Prostate gland (tissue), 2 donors: ENCODE results near the gene FBXO48. TPM values are rescaled to one million over a fixed set of nuclear protein-coding genes. Genes with fewer than 3 reads are reported as not detected.
A peak's percentile ranks its signal among the peaks of the same experiment; 100 is the strongest.

ENCODE experiments used
- DNase-seq: peaks from one replicate; pipeline ENCODE4 v3.0.0-alpha.2; 2019; ENCODE audit warnings: low spot score
- H3K27ac ChIP-seq, 2 donors: fragments of 200-600 bp; sonication (generic); 2 replicates each; pipeline ENCODE4 v1.5.1; 2017 to 2019
- H3K27me3 ChIP-seq: fragments of 200-600 bp; sonication (generic); replicated peaks from 2 replicates; pipeline ENCODE4 v1.5.1; 2019; ENCODE audit not compliant: insufficient read depth
- H3K36me3 ChIP-seq, 2 donors: fragments of 200-600 bp; sonication (generic); 1 replicate in 1 of 2; 2 replicates in 1 of 2; pipeline versions ENCODE4 v1.5.1 to v1.8.1; 2017 to 2019
- H3K4me1 ChIP-seq: fragments of 200-600 bp; sonication (generic); replicated peaks from 2 replicates; pipeline ENCODE4 v1.5.1; 2019
- H3K4me3 ChIP-seq, 2 donors: fragments of 200-600 bp; sonication (generic); 2 replicates each; pipeline ENCODE4 v1.5.1; 2017 to 2019
- H3K9me3 ChIP-seq: fragments of 200-600 bp; sonication (generic); 2 replicates; pipeline ENCODE4 v1.5.1; 2017
- CTCF ChIP-seq, 4 experiments: fragments of 200-600 bp in 2 of 4; fragments of 450-650 bp in 2 of 4; sonication (generic) in 2 of 4; IDR thresholded peaks; 1 replicate in 3 of 4; 2 replicates in 1 of 4; pipeline ENCODE4 v1.5.1; 2016 to 2019; ENCODE audit warnings: antibody characterized with exemption in 4 of 4, mild to moderate bottlenecking in 2 of 4, moderate library complexity in 2 of 4
- POLR2A ChIP-seq: fragments of 450-650 bp; IDR thresholded peaks from one replicate; pipeline ENCODE4 v1.6.1; 2016; ENCODE audit warnings: antibody characterized with exemption, mild to moderate bottlenecking
- POLR2AphosphoS5 ChIP-seq: sonication (generic); formaldehyde crosslinking; IDR thresholded peaks from one replicate; pipeline ENCODE4 v1.6.1; 2017; ENCODE audit warnings: antibody characterized with exemption
- WGBS: methylation state at CpG from one replicate; pipeline ENCODE4 v1.1.5; 2018; 5-methylcytosine and 5-hydroxymethylcytosine counted together
- intact Hi-C: fragments of 100-400 bp; cut with DNase I; formaldehyde crosslinking; loops from one replicate; pipeline ENCODE4 v1.14.2; 2022
- total RNA-seq, 2 donors: library from RNA; depleted of rRNA; stranded (reverse); fragments of >200 nt; gene quantifications; one replicate each; pipeline ENCODE4 v1.1.0, GENCODE V29; 2016

FBXO48 gene
- total RNA-seq: under 1 TPM; 0.77 to 0.85 TPM

GRCh38 chr2:68467077-68467960 is at the start of gene FBXO48, which contains the start of gene APLF:
FBXO48 (minus strand) TSS chr2:68467294; CDS start chr2:68465145, 2,149 bp downstream.
APLF (plus strand) TSS chr2:68467585; CDS start chr2:68467732, 147 bp downstream.
- under 1% methylated on average over 76 of the region's 82 CpGs for WGBS
- H3K36me3 ChIP-seq: no peaks in the 10 kb centered on the region
- peak; percentile 98 for DNase-seq
- H3K4me3 ChIP-seq: peak within 1 kb of the TSS; percentile 56 to 69
- intact Hi-C loops: no loop called here
- no peaks in the 10 kb centered on the region for H3K27me3 ChIP-seq
- peak within 1 kb of the TSS; percentile 83 to 89 for H3K27ac ChIP-seq
- H3K9me3 ChIP-seq: no peaks in the 10 kb centered on the region
- TF ChIP-seq CTCF (IDR thresholded peaks at IDR 0.05): peak in 2 of 4 experiments; percentile 5 to 17
- TF ChIP-seq POLR2AphosphoS5: peak; percentile 99
- peak; percentile 79 for TF ChIP-seq POLR2A
- peaks cover 3% of the 10 kb centered on the region for H3K4me1 ChIP-seq

GRCh38 chr2:68516051-68516955 is 49.2 kb upstream of the FBXO48 start:
- no peaks in the 10 kb centered on the region for H3K9me3 ChIP-seq
- TF ChIP-seq POLR2A (no peak), POLR2AphosphoS5 (no peak), CTCF (IDR thresholded peaks at IDR 0.05) (no peak)
- 78% methylated on average over 5 of the region's 5 CpGs for whole genome bisulfite sequencing
- H3K4me1 ChIP-seq: no peaks in the 10 kb centered on the region
- DNase-seq: no peak
- H3K4me3 ChIP-seq: no peak overlapping the region
- no peaks in the 10 kb centered on the region for H3K27me3 ChIP-seq
- intact Hi-C loops: no loop called here
- H3K27ac ChIP-seq: no peak overlapping the region
- no peaks in the 10 kb centered on the region for H3K36me3 ChIP-seq

- no peaks in the 10 kb centered on the region for H3K4me1 ChIP-seq
- no peaks in the 10 kb centered on the region for H3K36me3 ChIP-seq
- H3K27ac ChIP-seq: no peak overlapping the region
- TF ChIP-seq POLR2A (no peak), POLR2AphosphoS5 (no peak)
- DNase-seq: no peak
- WGBS: 57% methylated on average over 2 of the region's 2 CpGs
- no peak overlapping the region for H3K4me3 ChIP-seq
- no peaks in the 10 kb centered on the region for H3K9me3 ChIP-seq
- intact Hi-C loops: no loop called here
- H3K27me3 ChIP-seq: no peaks in the 10 kb centered on the region
Measured at GRCh38 chr2:68514316-68514929, 47.3 kb upstream of the FBXO48 start.

- no peak for DNase-seq
- Histone ChIP-seq H3K4me1 (no peaks in the 10 kb centered on the region), H3K4me3 (no peak overlapping the region), H3K27me3 (no peaks in the 10 kb centered on the region), H3K9me3 (no peaks in the 10 kb centered on the region), H3K27ac (no peak overlapping the region), H3K36me3 (no peaks in the 10 kb centered on the region)
- WGBS: 73% methylated on average over 1 of the region's 1 CpG
- intact Hi-C loops: no loop called here
- TF ChIP-seq POLR2A: no peak
- no peak for TF ChIP-seq CTCF (IDR thresholded peaks at IDR 0.05)
- TF ChIP-seq POLR2AphosphoS5: no peak
Measured at GRCh38 chr2:68512966-68513365, 45.9 kb upstream of the FBXO48 start.

GRCh38 chr2:68512326-68512725 is 45.2 kb upstream of the FBXO48 start:
- no peak for DNase-seq
- Histone ChIP-seq H3K36me3 (no peaks in the 10 kb centered on the region), H3K27me3 (no peaks in the 10 kb centered on the region), H3K9me3 (no peaks in the 10 kb centered on the region), H3K4me3 (no peak overlapping the region), H3K4me1 (no peaks in the 10 kb centered on the region), H3K27ac (no peak overlapping the region)
- intact Hi-C loops: no loop called here
- 72% methylated on average over 3 of the region's 3 CpGs for WGBS
- no peak for TF ChIP-seq CTCF (IDR thresholded peaks at IDR 0.05)
- TF ChIP-seq POLR2AphosphoS5: no peak
- no peak for TF ChIP-seq POLR2A
